ENCODE data around the gene CAPG.
"Not testable (repeated sequence)": the region's sequence is repeated elsewhere in the genome, so short reads cannot be mapped to it uniquely, and the experiment has no call there.

The CAPG gene

DNA sequence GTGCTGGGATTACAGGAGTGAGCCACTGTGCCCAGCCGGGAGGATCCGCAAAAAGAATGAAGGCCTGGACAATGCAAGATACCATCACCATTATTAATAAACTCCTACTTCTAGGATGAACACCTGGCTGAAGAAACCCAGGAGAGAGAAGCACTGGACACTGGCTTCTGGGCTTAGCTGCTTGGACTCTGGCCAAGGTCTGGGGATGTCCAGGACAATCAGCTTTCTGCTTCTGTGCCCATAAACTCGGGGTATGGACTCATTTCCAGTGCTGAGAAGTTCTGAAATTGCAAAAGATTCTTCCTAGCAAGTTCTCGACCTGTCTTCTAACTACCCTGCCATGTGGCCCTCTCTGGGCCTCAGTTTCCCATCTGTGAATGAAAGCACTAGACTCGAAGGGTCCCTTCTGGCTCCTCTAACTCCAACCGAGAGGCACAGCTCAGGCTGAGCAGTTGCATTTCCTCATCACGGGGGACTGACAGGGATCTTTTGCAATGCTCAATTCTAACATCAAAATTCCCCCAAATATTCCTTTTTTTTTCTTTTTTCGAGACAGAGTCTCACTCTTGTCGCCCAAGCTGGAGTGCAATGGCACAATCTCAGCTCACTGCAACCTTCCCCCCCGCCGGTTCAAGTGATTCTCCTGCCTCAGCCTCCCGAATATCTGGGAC, 5.9 kb upstream of the CAPG start:
- no peaks in the 10 kb centered on the region for H3K36me3 Mint-ChIP-seq (ENCODE audit: low read depth)

DNA sequence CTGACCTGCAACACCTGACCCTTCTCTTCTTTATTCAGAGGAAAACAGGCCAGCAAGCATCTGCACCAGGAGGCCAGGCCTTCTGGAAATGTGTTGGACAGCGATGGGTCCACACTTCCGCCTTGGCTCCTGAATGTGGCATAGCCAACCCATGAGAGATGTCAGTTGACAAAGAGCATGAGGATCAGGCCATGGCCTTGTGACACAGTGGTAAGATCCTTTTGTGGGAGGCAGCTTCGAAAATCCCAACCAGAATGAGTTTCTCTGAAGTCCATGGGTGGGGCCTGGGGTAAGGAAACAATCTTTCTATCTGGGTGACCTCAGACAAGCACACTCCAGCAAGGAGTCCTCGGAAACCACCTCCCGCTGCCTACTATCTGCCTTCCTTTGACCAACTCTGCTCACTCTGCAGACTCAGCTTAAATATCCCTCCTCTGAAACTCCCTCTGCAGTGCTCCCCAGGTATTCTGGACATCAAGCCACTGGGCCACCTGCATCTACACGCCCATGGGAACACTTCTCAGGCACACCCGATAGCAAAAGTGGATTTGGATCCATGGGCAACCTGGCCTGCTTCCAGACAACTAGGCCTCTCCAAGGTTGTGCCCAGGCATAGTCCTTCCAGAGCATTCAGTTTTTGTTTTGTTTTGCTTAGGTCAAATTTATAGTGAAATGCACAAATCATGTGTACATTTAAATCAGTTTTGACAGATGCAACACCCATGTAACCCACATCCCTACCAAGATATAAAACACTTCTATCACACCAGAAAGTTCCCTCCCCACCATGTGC, 4.8 kb upstream of the CAPG start:
- Mint-ChIP-seq H3K4me1 (ENCODE audit: low read depth) (peaks cover 52% of the 10 kb centered on the region), H3K27ac (no peak overlapping the region), H3K9me3 (no peaks in the 10 kb centered on the region), H3K27me3 (no peaks in the 10 kb centered on the region), H3K36me3 (ENCODE audit: low read depth) (no peaks in the 10 kb centered on the region), H3K4me3 (peak overlapping the region; percentile 10)

More for the DNA sequence above, 5.9 kb upstream of the CAPG start:
- no peaks in the 10 kb centered on the region for H3K27me3 Mint-ChIP-seq
- no peak overlapping the region for H3K4me3 Mint-ChIP-seq
- H3K9me3 Mint-ChIP-seq: no peaks in the 10 kb centered on the region
- H3K4me1 Mint-ChIP-seq (ENCODE audit: low read depth): peaks cover 48% of the 10 kb centered on the region
- H3K27ac Mint-ChIP-seq: no peak overlapping the region

DNA sequence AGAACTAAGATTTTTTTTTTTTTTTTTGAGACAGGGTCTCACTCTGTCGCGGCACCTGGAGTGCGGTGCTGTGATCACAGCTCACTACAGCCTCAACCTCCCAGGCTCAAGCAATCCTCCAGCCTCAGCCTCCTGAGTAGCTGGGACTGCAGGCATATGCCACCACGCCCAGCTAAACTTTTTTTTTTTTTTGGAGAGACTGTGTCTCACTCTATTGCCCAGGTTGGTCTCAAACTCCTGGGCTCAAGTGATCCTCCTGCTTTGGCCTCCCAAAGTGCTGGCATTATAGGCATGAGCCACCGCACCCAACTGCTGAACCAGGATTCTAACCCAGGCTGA, 4.2 kb upstream of the CAPG start:
- Mint-ChIP-seq H3K4me3 (peak overlapping the region; percentile 10), H3K4me1 (ENCODE audit: low read depth) (peaks cover 52% of the 10 kb centered on the region)
- not testable (repeated sequence) for H3K27me3 Mint-ChIP-seq; H3K36me3 Mint-ChIP-seq (ENCODE audit: low read depth); H3K27ac Mint-ChIP-seq; H3K9me3 Mint-ChIP-seq

DNA sequence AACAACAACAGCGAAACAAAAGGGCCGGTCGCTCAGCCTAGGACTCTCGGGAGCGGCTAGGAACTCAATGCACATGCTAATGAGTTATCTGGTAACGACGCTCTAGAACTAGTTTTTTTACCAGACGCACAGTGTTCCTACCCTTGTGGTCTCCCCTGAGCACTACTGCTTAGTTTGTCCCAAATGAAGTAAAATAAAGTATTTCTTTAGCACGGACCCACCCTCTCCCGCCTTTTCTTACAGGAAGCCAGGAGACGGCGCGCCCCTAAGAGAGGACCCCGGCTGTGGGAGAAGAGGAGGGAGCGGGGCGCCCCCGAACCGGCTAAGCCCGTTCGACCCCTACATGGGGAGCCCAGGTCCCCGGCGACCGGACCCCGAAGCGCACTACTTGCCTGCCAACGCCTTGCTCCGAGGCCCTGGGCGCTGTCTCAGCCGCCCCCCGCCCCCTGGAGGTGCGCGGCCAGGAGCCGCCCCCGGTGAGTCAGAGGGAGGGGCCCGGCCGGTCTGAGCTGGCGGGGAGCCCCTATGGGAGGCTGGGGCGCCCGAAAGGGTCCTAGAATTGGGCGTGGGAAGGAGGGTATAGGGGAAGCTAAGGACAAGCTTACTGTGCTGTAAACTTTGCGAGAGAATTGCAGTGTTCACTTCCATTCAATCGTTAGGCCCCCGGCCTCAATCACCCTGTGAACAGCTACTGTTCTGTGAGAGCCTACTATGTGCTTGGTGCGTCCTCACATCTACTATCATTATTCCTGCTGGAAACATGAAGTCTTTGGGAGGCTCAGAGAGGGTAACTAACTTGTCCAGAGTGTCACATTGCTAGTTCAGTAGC, 3.6 kb upstream of the CAPG start:
- no peaks in the 10 kb centered on the region for H3K27me3 Mint-ChIP-seq

DNA sequence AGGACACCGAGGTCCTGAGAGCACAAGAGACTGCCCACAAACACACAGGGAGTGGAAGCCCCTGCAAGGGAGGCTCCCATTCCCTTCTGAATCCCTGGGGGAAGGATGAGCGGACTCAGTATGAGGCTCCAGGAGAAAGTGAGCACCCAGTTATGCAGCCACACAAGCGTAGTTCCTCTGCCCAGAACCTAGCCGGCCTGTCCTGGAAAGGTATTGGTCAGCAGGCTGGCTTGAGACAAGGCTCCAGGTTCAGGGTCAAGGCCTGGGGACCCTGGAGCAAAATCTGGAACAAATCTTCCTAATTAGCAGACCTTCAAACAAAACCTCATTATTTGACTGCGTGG, 1.2 kb upstream of the CAPG start:
- peak overlapping the region; percentile 43 for H3K27ac Mint-ChIP-seq
- H3K9me3 Mint-ChIP-seq: no peaks in the 10 kb centered on the region
- H3K36me3 Mint-ChIP-seq (ENCODE audit: low read depth): no peaks in the 10 kb centered on the region
- peaks cover 67% of the 10 kb centered on the region for H3K4me1 Mint-ChIP-seq (ENCODE audit: low read depth)
- no peak overlapping the region for H3K4me3 Mint-ChIP-seq
- H3K27me3 Mint-ChIP-seq: no peaks in the 10 kb centered on the region

More for the DNA sequence above, 3.6 kb upstream of the CAPG start:
- Mint-ChIP-seq H3K36me3 (ENCODE audit: low read depth) (no peaks in the 10 kb centered on the region), H3K4me3 (peak overlapping the region; percentile 82), H3K9me3 (no peaks in the 10 kb centered on the region), H3K4me1 (ENCODE audit: low read depth) (peaks cover 52% of the 10 kb centered on the region), H3K27ac (peak overlapping the region; percentile 79)

DNA sequence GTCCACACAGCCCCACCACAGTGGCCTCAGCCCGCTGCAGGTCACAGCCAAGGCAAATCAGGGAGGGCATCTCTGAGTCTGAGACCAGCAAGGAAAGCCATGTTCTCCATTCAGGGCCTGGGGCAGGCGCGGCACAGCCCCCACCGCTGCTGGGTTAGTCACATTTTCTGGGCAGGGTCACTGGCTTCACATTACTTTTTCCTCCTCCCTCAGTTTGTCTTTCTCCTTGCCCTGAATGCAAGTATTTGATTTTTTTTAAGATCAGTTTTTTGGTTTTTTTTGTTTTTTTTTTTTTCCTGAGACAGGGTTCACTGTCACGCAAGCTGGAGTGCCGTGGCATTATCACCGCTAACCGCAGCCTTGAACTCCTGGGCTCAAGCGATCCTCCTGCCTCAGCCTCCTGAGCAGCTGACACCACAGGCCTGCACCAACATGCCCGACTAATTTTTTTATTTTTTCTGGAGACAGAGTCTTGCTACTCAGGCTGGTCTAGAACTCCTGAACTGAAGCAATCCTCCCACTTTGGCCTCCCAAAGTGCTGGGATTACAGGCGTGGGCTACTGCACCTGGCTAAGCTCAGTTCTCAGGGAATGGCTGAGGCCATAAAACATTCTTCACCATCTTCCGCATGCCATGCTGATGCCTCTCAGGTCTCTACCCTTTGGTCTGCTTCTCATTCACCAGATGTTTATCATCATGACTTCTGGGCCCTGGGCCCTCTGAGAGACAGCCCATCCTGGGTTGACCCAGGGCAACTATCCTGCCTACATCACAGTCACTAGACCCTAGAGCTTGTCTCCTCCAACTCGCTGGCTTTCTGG, 628 bp upstream of the CAPG start:
- Mint-ChIP-seq H3K27ac (peak overlapping the region; percentile 69), H3K4me3 (peak overlapping the region; percentile 80), H3K9me3 (no peaks in the 10 kb centered on the region), H3K4me1 (ENCODE audit: low read depth) (peaks cover 73% of the 10 kb centered on the region), H3K36me3 (ENCODE audit: low read depth) (no peaks in the 10 kb centered on the region), H3K27me3 (no peaks in the 10 kb centered on the region)

DNA sequence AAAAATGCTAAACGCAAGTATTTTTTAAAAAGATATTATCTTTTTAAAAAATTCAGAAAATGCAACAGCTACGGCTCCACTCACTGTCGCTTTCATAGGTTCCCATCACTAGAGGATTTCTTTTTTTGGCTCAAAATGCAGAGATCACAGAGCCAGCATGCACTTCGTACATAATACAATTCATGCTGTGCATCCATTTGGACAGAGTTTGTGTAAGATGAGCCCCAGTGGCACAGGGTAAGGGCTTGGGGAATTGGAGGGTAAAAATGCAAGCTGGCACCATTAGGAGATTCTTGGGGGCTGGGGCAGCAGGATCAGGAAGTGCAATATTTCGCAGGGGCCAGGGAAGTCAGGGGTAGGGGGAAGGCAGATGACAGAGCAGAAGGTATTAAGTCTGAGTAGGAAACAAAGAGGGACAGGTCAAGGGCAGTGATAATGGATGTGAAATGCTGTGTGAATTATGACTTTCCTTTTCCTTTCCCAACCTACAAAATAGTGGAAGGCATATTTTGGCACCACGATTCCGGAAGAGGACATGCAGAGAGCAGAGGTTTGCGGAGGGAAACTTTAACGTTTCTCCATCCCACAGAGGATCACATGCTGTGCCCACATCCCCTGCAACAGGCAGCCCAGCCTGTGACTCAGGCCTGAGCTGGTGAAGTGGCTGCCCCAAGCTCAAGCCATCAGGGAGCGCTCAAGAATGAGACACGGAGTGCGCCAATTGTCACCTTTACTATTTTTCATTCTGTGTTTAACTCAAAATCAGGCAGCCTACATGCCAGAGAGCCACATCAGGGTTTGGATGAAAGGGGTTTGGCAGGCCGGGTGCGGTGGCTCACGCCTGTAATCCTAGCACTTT, 4.7 kb downstream of the CAPG start:
- H3K4me1 Mint-ChIP-seq (ENCODE audit: low read depth): peaks cover 52% of the 10 kb centered on the region
- H3K27me3 Mint-ChIP-seq: no peaks in the 10 kb centered on the region
- peaks cover 32% of the 10 kb centered on the region for H3K36me3 Mint-ChIP-seq (ENCODE audit: low read depth)
- H3K27ac Mint-ChIP-seq: peak overlapping the region; percentile 91
- H3K9me3 Mint-ChIP-seq: peaks cover 4% of the 10 kb centered on the region
- H3K4me3 Mint-ChIP-seq: peak overlapping the region; percentile 61

DNA sequence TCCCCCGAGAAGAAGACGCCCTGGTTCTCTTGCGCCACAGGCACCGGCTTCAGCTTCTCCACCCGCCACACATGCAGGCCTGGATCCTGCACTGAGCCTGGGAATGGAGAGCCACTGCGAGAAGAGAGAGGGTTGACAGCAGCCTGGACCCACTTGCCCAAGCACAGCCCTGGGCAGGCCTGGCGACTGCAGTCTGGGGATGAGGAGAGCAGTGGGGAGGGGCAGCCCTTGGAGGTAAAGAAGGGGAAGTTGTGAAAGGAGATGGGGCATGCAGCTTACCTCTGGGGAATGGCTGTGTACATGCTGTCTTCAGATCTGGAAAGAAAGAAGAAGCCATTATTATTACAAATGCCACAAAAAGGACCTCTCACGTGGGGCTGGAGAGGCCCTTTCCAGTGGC, 8.3 kb downstream of the CAPG start:
- no peaks in the 10 kb centered on the region for H3K27me3 Mint-ChIP-seq
- peaks cover 35% of the 10 kb centered on the region for H3K36me3 Mint-ChIP-seq (ENCODE audit: low read depth)

DNA sequence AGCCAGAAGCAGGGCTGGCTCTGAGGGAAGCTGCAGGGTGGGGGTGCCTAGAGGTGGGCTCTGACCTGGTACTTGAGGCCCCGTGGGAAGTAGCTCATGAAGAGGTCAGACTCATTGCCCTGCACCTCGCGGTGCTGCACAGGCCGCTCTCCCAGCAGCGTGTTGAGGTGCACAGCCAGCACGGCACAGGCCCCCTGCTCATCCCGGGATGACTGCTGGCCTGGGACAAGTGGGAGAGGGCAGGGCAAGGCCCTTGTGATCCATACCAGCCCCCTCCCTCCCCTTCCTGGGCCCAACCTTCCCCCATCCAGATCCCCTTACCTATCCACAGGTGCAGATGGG, 8.7 kb downstream of the CAPG start:
- Mint-ChIP-seq H3K4me3 (no peak overlapping the region), H3K27ac (no peak overlapping the region), H3K36me3 (ENCODE audit: low read depth) (peaks cover 35% of the 10 kb centered on the region), H3K27me3 (no peaks in the 10 kb centered on the region), H3K9me3 (peaks cover 4% of the 10 kb centered on the region), H3K4me1 (ENCODE audit: low read depth) (peaks cover 24% of the 10 kb centered on the region)

More for the DNA sequence above, 8.3 kb downstream of the CAPG start:
- peaks cover 4% of the 10 kb centered on the region for H3K9me3 Mint-ChIP-seq
- H3K4me3 Mint-ChIP-seq: no peak overlapping the region
- H3K4me1 Mint-ChIP-seq (ENCODE audit: low read depth): peaks cover 24% of the 10 kb centered on the region
- H3K27ac Mint-ChIP-seq: no peak overlapping the region

DNA sequence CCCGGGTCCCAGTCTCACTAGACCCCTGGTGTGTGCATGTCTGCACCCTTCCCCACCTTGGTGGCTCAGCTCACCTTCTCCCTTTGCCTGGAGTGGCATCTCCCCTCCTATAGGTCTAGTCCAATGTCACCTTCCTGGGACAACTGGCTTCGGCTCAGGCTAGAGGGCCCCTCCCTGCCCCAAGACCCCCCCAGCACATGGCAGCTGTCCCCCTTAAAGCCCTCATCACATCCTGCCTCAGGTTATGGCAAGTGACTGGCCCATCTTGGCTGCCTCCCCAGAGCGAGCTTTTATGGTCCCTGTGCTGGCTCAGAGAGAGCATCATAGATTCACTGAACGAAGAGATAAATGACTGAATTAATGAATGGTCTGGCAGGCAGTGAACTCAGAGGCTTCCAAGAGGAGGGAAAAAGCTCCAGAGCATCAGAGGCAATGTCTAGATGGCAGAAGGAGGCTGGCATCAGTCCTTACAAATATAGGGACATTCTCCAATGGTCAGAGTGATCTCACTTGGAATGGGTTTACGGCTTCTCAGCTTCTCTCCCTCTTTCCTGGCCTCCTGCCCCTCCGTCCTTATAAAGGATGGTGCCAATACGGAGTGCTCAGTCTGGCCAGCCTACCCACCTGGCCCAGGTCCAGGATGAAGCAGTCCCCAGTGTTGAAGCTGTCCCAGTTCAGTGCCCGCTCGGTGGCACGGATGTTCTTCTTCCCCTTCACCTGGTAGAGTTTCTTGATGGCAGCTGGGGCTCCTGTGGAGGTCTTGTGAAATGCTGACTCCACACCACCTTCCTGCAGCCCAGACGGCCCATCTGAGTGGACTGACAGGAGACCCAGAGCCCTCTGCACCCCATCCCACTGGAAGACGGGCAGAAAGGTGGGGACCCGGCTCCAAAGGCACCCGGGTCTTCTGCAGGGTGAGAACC, 9.4 kb downstream of the CAPG start:
- H3K27ac Mint-ChIP-seq: no peak overlapping the region
- peaks cover 35% of the 10 kb centered on the region for H3K36me3 Mint-ChIP-seq (ENCODE audit: low read depth)
- H3K4me3 Mint-ChIP-seq: no peak overlapping the region
- H3K4me1 Mint-ChIP-seq (ENCODE audit: low read depth): peaks cover 19% of the 10 kb centered on the region
- H3K27me3 Mint-ChIP-seq: no peaks in the 10 kb centered on the region
- peaks cover 4% of the 10 kb centered on the region for H3K9me3 Mint-ChIP-seq

DNA sequence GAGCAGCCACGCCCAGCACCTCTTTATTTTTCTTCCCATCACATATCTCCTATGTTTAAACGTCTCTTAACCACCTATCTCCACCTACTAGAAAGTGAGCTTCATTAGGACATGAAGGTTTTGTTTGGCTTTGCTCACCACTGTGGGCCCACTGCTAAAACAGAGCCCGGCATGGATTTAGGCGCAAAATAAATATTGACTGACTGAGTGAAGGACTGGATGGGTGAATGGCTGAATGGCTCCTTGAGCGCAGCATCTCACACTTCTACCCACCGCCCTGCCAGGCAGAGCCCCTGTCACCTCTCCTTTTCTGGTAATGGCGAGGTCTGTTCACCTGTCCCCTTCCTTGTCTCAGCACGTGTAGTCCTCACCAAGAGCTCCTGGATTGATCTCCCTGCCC, 10.1 kb downstream of the CAPG start:
- no peak overlapping the region for H3K4me3 Mint-ChIP-seq

DNA sequence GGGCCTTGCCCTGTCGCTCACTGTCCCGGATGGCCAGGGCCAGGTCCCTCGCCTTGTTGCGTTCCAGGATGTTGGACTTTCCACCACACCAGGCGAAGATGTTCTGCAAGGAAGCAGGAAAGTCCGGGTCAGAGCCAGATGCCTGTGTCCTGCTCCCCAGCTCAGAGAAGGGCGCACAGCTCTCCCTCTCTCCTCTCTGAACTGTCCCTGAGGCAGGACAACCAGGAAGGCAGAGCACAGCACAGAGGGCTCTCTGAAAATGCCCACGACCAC, 11.0 kb downstream of the CAPG start:
- peak overlapping the region; percentile 26 for H3K27ac Mint-ChIP-seq
- peaks cover 24% of the 10 kb centered on the region for H3K36me3 Mint-ChIP-seq (ENCODE audit: low read depth)
- no peaks in the 10 kb centered on the region for H3K27me3 Mint-ChIP-seq
- no peak overlapping the region for H3K4me3 Mint-ChIP-seq
- H3K9me3 Mint-ChIP-seq: peaks cover 4% of the 10 kb centered on the region
- peaks cover 8% of the 10 kb centered on the region for H3K4me1 Mint-ChIP-seq (ENCODE audit: low read depth)

More for the DNA sequence above, 10.1 kb downstream of the CAPG start:
- no peak overlapping the region for H3K27ac Mint-ChIP-seq
- H3K4me1 Mint-ChIP-seq (ENCODE audit: low read depth): peaks cover 11% of the 10 kb centered on the region
- H3K36me3 Mint-ChIP-seq (ENCODE audit: low read depth): peaks cover 28% of the 10 kb centered on the region
- H3K27me3 Mint-ChIP-seq: no peaks in the 10 kb centered on the region
- H3K9me3 Mint-ChIP-seq: peaks cover 4% of the 10 kb centered on the region

DNA sequence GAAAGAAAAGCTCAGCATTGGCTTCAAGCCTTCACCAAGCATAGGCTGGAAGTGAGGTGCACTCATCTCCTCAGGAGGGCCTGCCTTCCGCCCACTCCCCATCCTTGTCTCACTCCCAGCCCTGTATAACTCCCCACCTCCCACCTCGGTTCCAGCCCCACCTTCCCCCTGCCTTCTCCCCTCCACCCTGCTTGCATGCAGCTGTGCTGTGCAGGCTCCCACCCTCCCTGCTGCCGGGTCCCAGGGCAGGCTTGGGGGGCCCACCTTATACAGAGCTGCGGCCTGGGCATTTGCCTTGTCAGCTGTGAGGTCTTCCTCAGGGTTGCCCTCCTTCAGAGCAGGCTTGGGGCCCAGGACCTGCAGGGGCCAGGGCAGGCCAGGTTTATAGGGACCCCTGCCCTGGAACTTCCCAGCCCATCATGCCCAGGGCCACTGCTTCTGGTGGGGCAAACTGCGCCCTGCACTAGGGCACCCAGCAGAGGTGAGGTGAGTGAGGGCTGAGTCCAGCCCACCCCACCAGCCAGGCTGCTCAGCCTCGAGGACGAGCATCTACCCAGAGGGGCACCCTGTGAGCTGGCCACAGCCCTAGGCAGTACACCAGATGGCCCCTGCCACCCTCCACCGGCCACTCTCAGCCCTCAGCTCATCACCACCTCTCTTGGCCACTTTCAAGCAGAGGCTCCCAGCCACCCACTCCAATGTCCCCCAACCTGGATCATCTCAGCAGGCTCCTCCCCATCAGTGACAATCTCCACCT, 11.6 kb downstream of the CAPG start:
- peaks cover 19% of the 10 kb centered on the region for H3K36me3 Mint-ChIP-seq (ENCODE audit: low read depth)
- H3K27ac Mint-ChIP-seq: peak overlapping the region; percentile 26
- peaks cover 8% of the 10 kb centered on the region for H3K4me1 Mint-ChIP-seq (ENCODE audit: low read depth)
- H3K27me3 Mint-ChIP-seq: no peaks in the 10 kb centered on the region
- no peak overlapping the region for H3K4me3 Mint-ChIP-seq
- H3K9me3 Mint-ChIP-seq: no peaks in the 10 kb centered on the region

Data from stimulated activated naive CD8-positive, alpha-beta T cell treated with anti-CD3 and anti-CD28 coated beads, Interleukin-15, Interleukin-2, amounts not matched to agents 100 ng/mL and 50 ng/mL, for 24 hours (primary cell).